ENCODE data around the gene DSE.

DSE gene

DNA sequence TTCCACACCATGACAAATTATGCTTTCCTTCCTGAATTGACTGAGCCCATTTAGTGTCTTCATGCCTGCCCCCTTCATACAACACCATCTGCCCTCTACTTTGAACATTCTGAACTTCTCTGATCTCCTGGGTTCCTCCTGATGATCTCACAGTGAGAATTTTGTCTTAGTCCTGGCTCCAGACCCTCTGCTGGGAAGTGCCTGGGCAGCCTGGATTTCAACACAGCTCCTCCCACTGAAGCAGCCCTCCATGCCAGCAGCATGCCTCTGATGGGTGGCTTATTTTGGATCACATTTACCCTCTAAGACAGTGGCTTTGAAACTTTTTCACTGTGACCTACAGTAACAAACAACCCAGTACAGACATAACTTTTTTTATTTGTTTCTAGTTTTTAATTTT lies 41.5 kb downstream of the DSE start:
- TF ChIP-seq, protein P1, sequence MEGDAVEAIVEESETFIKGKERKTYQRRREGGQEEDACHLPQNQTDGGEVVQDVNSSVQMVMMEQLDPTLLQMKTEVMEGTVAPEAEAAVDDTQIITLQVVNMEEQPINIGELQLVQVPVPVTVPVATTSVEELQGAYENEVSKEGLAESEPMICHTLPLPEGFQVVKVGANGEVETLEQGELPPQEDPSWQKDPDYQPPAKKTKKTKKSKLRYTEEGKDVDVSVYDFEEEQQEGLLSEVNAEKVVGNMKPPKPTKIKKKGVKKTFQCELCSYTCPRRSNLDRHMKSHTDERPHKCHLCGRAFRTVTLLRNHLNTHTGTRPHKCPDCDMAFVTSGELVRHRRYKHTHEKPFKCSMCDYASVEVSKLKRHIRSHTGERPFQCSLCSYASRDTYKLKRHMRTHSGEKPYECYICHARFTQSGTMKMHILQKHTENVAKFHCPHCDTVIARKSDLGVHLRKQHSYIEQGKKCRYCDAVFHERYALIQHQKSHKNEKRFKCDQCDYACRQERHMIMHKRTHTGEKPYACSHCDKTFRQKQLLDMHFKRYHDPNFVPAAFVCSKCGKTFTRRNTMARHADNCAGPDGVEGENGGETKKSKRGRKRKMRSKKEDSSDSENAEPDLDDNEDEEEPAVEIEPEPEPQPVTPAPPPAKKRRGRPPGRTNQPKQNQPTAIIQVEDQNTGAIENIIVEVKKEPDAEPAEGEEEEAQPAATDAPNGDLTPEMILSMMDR (IDR thresholded peaks at IDR 0.05; ENCODE audit: extremely low read depth, missing control alignments) = no peak
- DNase-seq (ENCODE audit: low spot score) = no peak

DNA sequence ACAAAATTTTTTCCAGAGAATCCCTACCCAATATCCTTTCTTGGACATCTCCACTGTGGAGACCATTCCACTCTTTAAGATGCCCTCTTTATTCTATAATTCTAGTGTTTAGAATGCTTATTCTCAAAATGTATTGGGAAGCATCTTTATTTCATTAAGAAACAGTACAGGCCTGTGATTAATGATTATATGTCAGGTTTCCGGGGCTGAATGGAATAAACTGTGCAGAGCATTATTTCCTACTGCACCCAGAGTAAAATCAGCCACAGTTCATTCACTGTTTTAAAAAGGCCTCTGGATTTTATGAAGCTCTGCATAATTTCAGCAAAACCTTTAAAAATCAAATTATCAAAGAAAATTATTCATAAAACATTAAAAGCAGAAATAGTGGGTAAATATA lies 42.6 kb downstream of the DSE start:
- DNase-seq (ENCODE audit: low spot score) = no peak
- TF ChIP-seq, protein P1 (IDR thresholded peaks at IDR 0.05; ENCODE audit: extremely low read depth, missing control alignments) = no peak

DNA sequence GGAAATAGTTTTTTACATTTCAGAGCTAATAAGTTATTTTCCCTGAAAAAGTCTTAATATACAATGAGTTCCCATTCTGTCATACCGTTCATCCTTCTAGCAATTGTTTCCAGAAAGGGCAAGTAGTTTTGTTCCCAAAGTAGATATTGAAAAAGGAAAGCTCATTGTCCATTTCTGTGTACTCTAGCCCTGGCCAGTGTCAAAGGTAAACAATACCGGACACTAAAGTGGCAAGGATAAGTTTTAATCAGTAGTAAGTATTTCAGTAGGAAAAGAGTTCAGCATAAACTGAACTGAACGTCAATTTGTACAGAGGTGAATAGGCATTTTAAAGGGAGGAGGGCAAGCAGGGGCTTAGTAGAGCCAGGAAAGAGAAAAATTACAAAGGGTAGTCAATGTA lies 46.9 kb downstream of the DSE start:
- TF ChIP-seq, protein P1 (IDR thresholded peaks at IDR 0.05; ENCODE audit: extremely low read depth, missing control alignments) = no peak
- no peak for DNase-seq (ENCODE audit: low spot score)

DNA sequence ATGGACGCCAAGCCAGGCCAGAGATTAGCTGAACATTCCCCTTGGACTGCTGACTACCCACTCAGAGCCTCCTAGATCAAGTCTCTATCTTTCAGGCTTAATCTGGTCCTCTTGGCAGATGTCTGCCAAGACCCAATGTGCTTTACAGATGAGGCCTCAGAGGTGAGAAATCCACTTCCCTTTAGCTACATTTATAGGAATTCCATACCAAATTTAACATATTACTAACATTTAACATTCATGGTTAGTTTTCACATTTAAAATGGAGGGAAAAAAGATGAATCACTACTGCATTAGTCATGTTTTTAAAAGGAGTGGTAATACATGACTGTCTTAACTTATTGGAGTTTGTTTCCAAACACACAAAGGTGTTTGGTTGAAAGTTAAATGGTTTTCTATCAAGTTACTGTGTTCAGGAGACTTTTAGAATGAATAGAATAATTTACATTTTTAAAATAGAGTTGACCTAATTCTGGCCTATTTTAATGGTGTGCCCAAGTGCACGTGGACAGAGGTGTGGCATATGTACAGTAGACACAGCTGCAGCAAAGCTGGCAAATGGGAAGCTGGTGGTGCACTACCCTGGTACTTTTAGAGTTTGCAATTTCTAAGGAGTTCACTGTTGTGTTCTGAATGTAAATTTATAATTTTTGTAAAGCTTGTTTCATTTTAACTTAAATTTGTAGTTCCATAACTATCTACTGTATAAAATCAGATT lies 48.5 kb downstream of the DSE start:
- DNase-seq (ENCODE audit: low spot score) = no peak
- TF ChIP-seq, protein P1 (IDR thresholded peaks at IDR 0.05; ENCODE audit: extremely low read depth, missing control alignments) = no peak

DNA sequence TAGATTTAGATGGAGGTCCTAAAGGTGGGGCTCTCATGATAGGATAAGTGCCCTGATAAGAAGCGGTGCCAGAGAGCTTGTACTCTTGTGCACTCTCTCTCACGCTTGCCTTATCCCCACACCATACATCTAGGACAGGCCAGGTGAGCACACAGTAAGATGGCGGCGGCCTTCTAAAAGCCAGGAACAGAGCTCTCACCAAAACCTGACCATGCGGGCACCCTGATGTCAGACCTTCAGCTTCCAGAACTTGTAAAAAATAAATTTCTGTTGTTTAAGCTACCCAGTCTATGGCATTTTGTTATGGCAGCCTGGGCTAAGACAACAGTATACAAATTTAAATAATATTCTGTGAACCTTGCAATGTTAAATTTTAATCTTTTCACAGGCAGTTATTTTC lies 49.6 kb downstream of the DSE start:
- DNase-seq (ENCODE audit: low spot score) = no peak
- TF ChIP-seq, protein P1 (IDR thresholded peaks at IDR 0.05; ENCODE audit: extremely low read depth, missing control alignments) = no peak

DNA sequence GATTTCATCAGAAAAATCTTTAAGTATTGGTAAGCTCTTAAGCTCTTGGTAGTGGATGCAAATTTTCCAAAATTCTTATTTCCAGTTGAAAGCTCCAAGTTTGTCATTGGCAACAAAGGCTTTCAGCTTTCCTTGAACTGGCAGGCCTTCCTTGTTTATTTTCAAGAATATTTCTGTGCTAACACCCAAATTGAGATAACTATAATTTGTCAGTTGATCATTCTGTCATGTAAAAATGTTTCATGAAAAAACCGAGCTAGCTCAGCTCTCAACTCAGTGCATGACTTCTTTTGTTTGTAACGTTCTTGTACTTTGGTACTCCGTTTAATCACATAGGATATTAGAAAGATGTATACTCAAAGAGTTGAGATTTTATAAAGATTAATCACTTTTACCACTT lies 51.5 kb downstream of the DSE start:
- TF ChIP-seq, protein P1 (IDR thresholded peaks at IDR 0.05; ENCODE audit: extremely low read depth, missing control alignments) = no peak
- DNase-seq (ENCODE audit: low spot score) = no peak

DNA sequence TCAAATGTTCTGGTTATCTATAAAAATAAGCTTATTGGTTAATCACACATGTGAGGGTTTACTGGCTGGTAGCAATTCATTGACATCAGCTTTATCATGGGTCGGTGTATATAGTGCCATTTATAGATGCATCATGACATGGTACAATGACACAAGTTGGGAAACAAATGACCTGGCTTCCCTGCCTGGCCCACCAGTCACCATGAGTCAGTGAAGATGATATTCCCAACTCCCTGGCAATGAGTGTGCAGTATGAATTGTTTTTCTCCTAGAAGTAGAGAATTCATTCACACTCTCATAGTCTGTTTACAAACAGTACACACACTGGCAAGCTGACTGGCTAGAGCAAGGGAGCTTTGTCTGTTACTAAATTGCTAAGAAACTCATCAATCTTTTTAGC lies 53.3 kb downstream of the DSE start:
- TF ChIP-seq, protein P1 (IDR thresholded peaks at IDR 0.05; ENCODE audit: extremely low read depth, missing control alignments) = no peak
- no peak for DNase-seq (ENCODE audit: low spot score)
